IPS-11a (cell line): Measurements from ENCODE around the gene KCNK10.

Source experiments
- H3K4me3 ChIP-seq: one replicate; pipeline ENCODE4 v1.5.1; 2013; ENCODE audit warnings: low read depth, low read length, control low read depth

The KCNK10 gene

GRCh38 chr14:88323086-88323522 is at the start of gene KCNK10:
Gene KCNK10 (minus strand): TSS chr14:88323269. CDS start chr14:88322798, 471 bp downstream.
- H3K4me3 ChIP-seq: peak within 1 kb of the TSS; percentile 60

GRCh38 chr14:88369496-88369895 is 46.4 kb upstream of the KCNK10 start:
- no peak overlapping the region for H3K4me3 ChIP-seq

- H3K4me3 ChIP-seq: no peak overlapping the region
Measured at GRCh38 chr14:88364710-88365413, 41.8 kb upstream of the KCNK10 start.

GRCh38 chr14:88363644-88364043 is 40.6 kb upstream of the KCNK10 start:
- no peak overlapping the region for H3K4me3 ChIP-seq

- no peak overlapping the region for H3K4me3 ChIP-seq
Measured at GRCh38 chr14:88359500-88359899, 36.4 kb upstream of the KCNK10 start.

- no peak overlapping the region for H3K4me3 ChIP-seq
Measured at GRCh38 chr14:88354358-88354757, 31.3 kb upstream of the KCNK10 start.

- no peak overlapping the region for H3K4me3 ChIP-seq
Measured at GRCh38 chr14:88352698-88353097, 29.6 kb upstream of the KCNK10 start.

- H3K4me3 ChIP-seq: no peak overlapping the region
Measured at GRCh38 chr14:88351966-88352691, 29.1 kb upstream of the KCNK10 start.

GRCh38 chr14:88348546-88348945 is 25.5 kb upstream of the KCNK10 start:
- no peak overlapping the region for H3K4me3 ChIP-seq

- H3K4me3 ChIP-seq: no peak overlapping the region
Measured at GRCh38 chr14:88346048-88346639, 23.1 kb upstream of the KCNK10 start.

GRCh38 chr14:88342980-88343379 is 19.9 kb upstream of the KCNK10 start:
- H3K4me3 ChIP-seq: no peak overlapping the region

GRCh38 chr14:88340357-88340756 is 17.3 kb upstream of the KCNK10 start:
- H3K4me3 ChIP-seq: no peak overlapping the region

GRCh38 chr14:88333036-88333435 is 10.0 kb upstream of the KCNK10 start:
- no peak overlapping the region for H3K4me3 ChIP-seq

GRCh38 chr14:88327497-88327896 is 4.4 kb upstream of the KCNK10 start:
- no peak overlapping the region for H3K4me3 ChIP-seq

- H3K4me3 ChIP-seq: peak overlapping the region; percentile 53
Measured at GRCh38 chr14:88326352-88327103, 3.5 kb upstream of the KCNK10 start.

GRCh38 chr14:88325883-88326282 is 2.8 kb upstream of the KCNK10 start:
- peak overlapping the region; percentile 53 for H3K4me3 ChIP-seq

GRCh38 chr14:88324930-88325329 is 1.9 kb upstream of the KCNK10 start:
- H3K4me3 ChIP-seq: no peak overlapping the region

GRCh38 chr14:88324491-88324890 is 1.4 kb upstream of the KCNK10 start:
- H3K4me3 ChIP-seq: no peak overlapping the region

- peak overlapping the region; percentile 60 for H3K4me3 ChIP-seq
Measured at GRCh38 chr14:88323523-88324199, 592 bp upstream of the KCNK10 start.

GRCh38 chr14:88322504-88323085 is 474 bp downstream of the KCNK10 start:
- H3K4me3 ChIP-seq: peak overlapping the region; percentile 60
